Loucy (cell line): ENCODE results near the gene MAX.

Experiments
- H2AFZ ChIP-seq: fragments of 200-600 bp; sonication (generic); 2 replicates; pipeline ENCODE4 v1.6.0; 2016; ENCODE audit warnings: antibody characterized with exemption, mild to moderate bottlenecking, low read length, moderate library complexity
- H3F3A ChIP-seq: fragments of 200-600 bp; 2 replicates; pipeline ENCODE4 v1.6.0; 2016; ENCODE audit warnings: antibody characterized with exemption, low read depth, mild to moderate bottlenecking
- H3K27me3 ChIP-seq: fragments of 200-600 bp; sonication (generic); 2 replicates; pipeline ENCODE4 v1.6.1; 2014; ENCODE audit warnings: low read length, mild to moderate bottlenecking; ENCODE audit not compliant: insufficient read depth, poor library complexity, severe bottlenecking
- H3K36me3 ChIP-seq: fragments of 200-600 bp; sonication (generic); 2 replicates; pipeline ENCODE4 v1.6.1; 2016; ENCODE audit warnings: low read length; ENCODE audit not compliant: insufficient read depth
- H3K4me1 ChIP-seq: fragments of 200-600 bp; sonication (generic); 2 replicates; pipeline ENCODE4 v1.5.1; 2014; ENCODE audit warnings: low read length, mild to moderate bottlenecking; ENCODE audit not compliant: insufficient read depth, poor library complexity, severe bottlenecking
- H3K4me2 ChIP-seq: fragments of 200-600 bp; sonication (generic); 2 replicates; pipeline ENCODE4 v1.6.0; 2014; ENCODE audit warnings: antibody characterized with exemption, low read length, low read depth, mild to moderate bottlenecking; ENCODE audit not compliant: poor library complexity, severe bottlenecking
- H3K4me3 ChIP-seq: fragments of 200-600 bp; sonication (generic); 2 replicates; pipeline ENCODE4 v1.5.1; 2014; ENCODE audit warnings: low read length, mild to moderate bottlenecking, mixed read lengths; ENCODE audit not compliant: poor library complexity, severe bottlenecking
- H3K79me2 ChIP-seq: fragments of 200-600 bp; sonication (generic); 2 replicates; pipeline ENCODE4 v1.6.1; 2014; ENCODE audit warnings: low read length; ENCODE audit not compliant: insufficient read depth
- H3K9ac ChIP-seq: fragments of 200-600 bp; sonication (generic); 2 replicates; pipeline ENCODE4 v1.6.0; 2014; ENCODE audit warnings: mild to moderate bottlenecking, low read depth, low read length, moderate library complexity; ENCODE audit not compliant: poor library complexity, severe bottlenecking
- H3K9me2 ChIP-seq: fragments of 200-600 bp; sonication (generic); replicated peaks from 2 replicates; pipeline ENCODE4 v1.6.1; 2016; ENCODE audit warnings: low read depth, low read length, mixed read lengths
- H3K9me3 ChIP-seq: fragments of 200-600 bp; sonication (generic); 2 replicates; pipeline ENCODE4 v1.6.1; 2014; ENCODE audit warnings: mild to moderate bottlenecking, antibody characterized with exemption, low read length, low read depth; ENCODE audit not compliant: insufficient read depth
- H4K20me1 ChIP-seq: fragments of 200-600 bp; sonication (generic); 2 replicates; pipeline ENCODE4 v1.6.0; 2014; ENCODE audit warnings: antibody characterized with exemption, low read length, mild to moderate bottlenecking; ENCODE audit not compliant: insufficient read depth, poor library complexity, severe bottlenecking
- CTCF ChIP-seq: fragments of 200-600 bp; sonication (generic); conservative IDR thresholded peaks from 2 replicates; pipeline ENCODE4 v1.5.1; 2014; ENCODE audit warnings: mild to moderate bottlenecking, antibody characterized with exemption, low read length
- EZH2phosphoT487 ChIP-seq: fragments of 200-600 bp; IDR thresholded peaks from 2 replicates; pipeline ENCODE4 v1.6.1; 2018; ENCODE audit warnings: antibody characterized with exemption, mild to moderate bottlenecking, moderate library complexity, borderline replicate concordance

Gene MAX

GRCh38 chr14:65079201-65079600, 23.1 kb downstream of the MAX start:
- Histone ChIP-seq H3F3A (no peaks in the 10 kb centered on the region), H3K9me2 (no peaks in the 10 kb centered on the region), H4K20me1 (peaks cover 22% of the 10 kb centered on the region), H3K4me1 (peaks cover 13% of the 10 kb centered on the region), H3K36me3 (peaks cover 94% of the 10 kb centered on the region; the same call in 1 of the 2 replicates), H3K27me3 (no peaks in the 10 kb centered on the region), H3K4me2 (no peak overlapping the region), H3K4me3 (no peak overlapping the region), H2AFZ (no peak overlapping the region), H3K9ac (no peak overlapping the region), H3K9me3 (no peaks in the 10 kb centered on the region), H3K79me2 (peaks cover 45% of the 10 kb centered on the region; the same call in 1 of the 2 replicates)
- no peak for TF ChIP-seq CTCF
- TF ChIP-seq EZH2phosphoT487: no peak

GRCh38 chr14:65077318-65077717, 25.0 kb downstream of the MAX start:
- peaks cover 9% of the 10 kb centered on the region for H3K4me1 ChIP-seq
- H4K20me1 ChIP-seq: peaks cover 22% of the 10 kb centered on the region
- TF ChIP-seq CTCF (no peak), EZH2phosphoT487 (no peak)
- no peaks in the 10 kb centered on the region for H3K27me3 ChIP-seq
- H3K9me2 ChIP-seq: no peaks in the 10 kb centered on the region
- H3K36me3 ChIP-seq: peaks cover 93% of the 10 kb centered on the region; the same call in 1 of the 2 replicates
- no peak overlapping the region for H2AFZ ChIP-seq
- no peak overlapping the region for H3K4me3 ChIP-seq
- no peak overlapping the region for H3K9ac ChIP-seq
- peaks cover 36% of the 10 kb centered on the region; the same call in 1 of the 2 replicates for H3K79me2 ChIP-seq
- no peak overlapping the region for H3K4me2 ChIP-seq
- no peaks in the 10 kb centered on the region for H3K9me3 ChIP-seq
- H3F3A ChIP-seq: no peaks in the 10 kb centered on the region

- H3K9ac ChIP-seq: no peak overlapping the region
- H3K4me3 ChIP-seq: no peak overlapping the region
- H3K4me2 ChIP-seq: no peak overlapping the region
- H3K9me2 ChIP-seq: no peaks in the 10 kb centered on the region
- H3K79me2 ChIP-seq: peaks cover 20% of the 10 kb centered on the region; the same call in 1 of the 2 replicates
- no peak for TF ChIP-seq CTCF
- no peak for TF ChIP-seq EZH2phosphoT487
- peaks cover under 1% of the 10 kb centered on the region for H3K4me1 ChIP-seq
- H3K36me3 ChIP-seq: peaks cover 85% of the 10 kb centered on the region; the same call in 1 of the 2 replicates
- no peaks in the 10 kb centered on the region for H3K9me3 ChIP-seq
- H2AFZ ChIP-seq: no peak overlapping the region
- no peaks in the 10 kb centered on the region for H3F3A ChIP-seq
- H4K20me1 ChIP-seq: peaks cover 15% of the 10 kb centered on the region
- H3K27me3 ChIP-seq: no peaks in the 10 kb centered on the region
These were observed 26.5 kb downstream of the MAX start for GRCh38 chr14:65075628-65076325.
